C4-2B (cell line): ENCODE measurements around the gene BRSK2.

Experiments used
- CTCF ChIP-seq: fragments of 450-650 bp; conservative IDR thresholded peaks from 2 replicates; pipeline ENCODE4 v1.5.1; 2017; ENCODE audit warnings: mild to moderate bottlenecking
- ZFX ChIP-seq: fragments of 450-650 bp; IDR thresholded peaks from 2 replicates; pipeline ENCODE4 v1.6.1; 2017

GRCh38 chr11:1404461-1405185, 14.9 kb downstream of the BRSK2 start:
- no peak for TF ChIP-seq CTCF
- TF ChIP-seq ZFX = no peak
